H9 (cell line): ENCODE measurements around the gene PAX6. TPM values are rescaled to one million over a fixed set of nuclear protein-coding genes. Genes with fewer than 3 reads are reported as not detected.

Experiments
- DNase-seq: peaks from one replicate; pipeline ENCODE4 v3.0.0-alpha.2; 2017
- H2AFZ ChIP-seq: one replicate; pipeline ENCODE4 v1.6.1; 2013; ENCODE audit warnings: mild to moderate bottlenecking, low read length, control low read depth, moderate library complexity
- H2AK5ac ChIP-seq: 2 replicates; pipeline ENCODE4 v1.6.1; 2013; ENCODE audit warnings: low read length, control low read depth, mixed read lengths; ENCODE audit not compliant: insufficient read length
- H2BK120ac ChIP-seq: one replicate; pipeline ENCODE4 v1.6.1; 2013; ENCODE audit warnings: low read depth, mild to moderate bottlenecking, low read length, control low read depth, inconsistent platforms; ENCODE audit not compliant: poor library complexity, severe bottlenecking
- H2BK12ac ChIP-seq: 2 replicates; pipeline ENCODE4 v1.6.1; 2013; ENCODE audit warnings: low read length, control low read depth, mixed read lengths, low read depth; ENCODE audit not compliant: insufficient read length
- H2BK15ac ChIP-seq: 2 replicates; pipeline ENCODE4 v1.6.1; 2013; ENCODE audit warnings: low read depth, low read length, control low read depth
- H2BK20ac ChIP-seq: one replicate; pipeline ENCODE4 v1.6.1; 2013; ENCODE audit warnings: low read depth, mild to moderate bottlenecking, low read length, control low read depth, inconsistent platforms; ENCODE audit not compliant: poor library complexity, severe bottlenecking
- H2BK5ac ChIP-seq: 2 replicates; pipeline ENCODE4 v1.6.1; 2013; ENCODE audit warnings: low read length, control low read depth, mixed read lengths; ENCODE audit not compliant: insufficient read length
- H3K14ac ChIP-seq: 2 replicates; pipeline ENCODE4 v1.6.1; 2013; ENCODE audit warnings: low read length, control low read depth; ENCODE audit not compliant: insufficient read depth
- H3K18ac ChIP-seq: 2 replicates; pipeline ENCODE4 v1.6.1; 2013; ENCODE audit warnings: low read depth, mild to moderate bottlenecking, mixed read lengths, low read length, control low read depth; ENCODE audit not compliant: insufficient read length
- H3K23ac ChIP-seq: 2 replicates; pipeline ENCODE4 v1.6.1; 2013; ENCODE audit warnings: low read length, control low read depth, mixed read lengths, low read depth; ENCODE audit not compliant: insufficient read length
- H3K23me2 ChIP-seq: 2 replicates; pipeline ENCODE4 v1.6.1; 2013; ENCODE audit warnings: low read depth, mild to moderate bottlenecking, mixed read lengths, low read length, control low read depth; ENCODE audit not compliant: insufficient read length, poor library complexity, severe bottlenecking
- H3K27ac ChIP-seq: 2 replicates; pipeline ENCODE4 v1.5.1; 2013; ENCODE audit warnings: low read length, control low read depth, mixed read lengths, low read depth; ENCODE audit not compliant: insufficient read length
- H3K27me3 ChIP-seq: 2 replicates; pipeline ENCODE4 v1.6.1; 2013; ENCODE audit warnings: low read length, control low read depth, inconsistent platforms; ENCODE audit not compliant: insufficient read depth
- H3K4ac ChIP-seq: 2 replicates; pipeline ENCODE4 v1.6.1; 2013; ENCODE audit warnings: low read depth, mild to moderate bottlenecking, control low read depth, inconsistent platforms, low read length, moderate library complexity
- H3K4me1 ChIP-seq: 2 replicates; pipeline ENCODE4 v1.6.1; 2013; ENCODE audit warnings: low read length, control low read depth, inconsistent platforms; ENCODE audit not compliant: insufficient read depth
- H3K4me2 ChIP-seq: 2 replicates; pipeline ENCODE4 v1.6.1; 2013; ENCODE audit warnings: low read length, control low read depth, mixed read lengths; ENCODE audit not compliant: insufficient read length, insufficient read depth
- H3K56ac ChIP-seq: 2 replicates; pipeline ENCODE4 v1.6.1; 2013; ENCODE audit warnings: low read depth, mild to moderate bottlenecking, mixed read lengths, low read length, control low read depth; ENCODE audit not compliant: insufficient read length
- H3K79me1 ChIP-seq: 2 replicates; pipeline ENCODE4 v1.6.1; 2013; ENCODE audit warnings: low read depth, mild to moderate bottlenecking, moderate library complexity, low read length, control low read depth, inconsistent platforms; ENCODE audit not compliant: insufficient read depth, poor library complexity, severe bottlenecking
- H3K79me2 ChIP-seq: 2 replicates; pipeline ENCODE4 v1.6.1; 2013; ENCODE audit warnings: low read length, control low read depth, inconsistent platforms; ENCODE audit not compliant: insufficient read depth
- H3K9ac ChIP-seq: 2 replicates; pipeline ENCODE4 v1.6.1; 2013; ENCODE audit warnings: low read length, control low read depth, mixed read lengths; ENCODE audit not compliant: insufficient read length; ENCODE audit errors: extremely low read depth
- H3K9me3 ChIP-seq: one replicate; pipeline ENCODE4 v1.6.1; 2013; ENCODE audit warnings: low read depth, low read length, inconsistent platforms; ENCODE audit not compliant: control insufficient read depth
- H3T11ph ChIP-seq: one replicate; pipeline ENCODE4 v1.6.1; 2013; ENCODE audit warnings: mild to moderate bottlenecking, low read length, control low read depth, inconsistent platforms
- H4K20me1 ChIP-seq: one replicate; pipeline ENCODE4 v1.6.1; 2013; ENCODE audit not compliant: control insufficient read depth, insufficient read length, insufficient read depth
- H4K5ac ChIP-seq: 2 replicates; pipeline ENCODE4 v1.6.1; 2013; ENCODE audit warnings: low read depth, mild to moderate bottlenecking, mixed read lengths, low read length, control low read depth; ENCODE audit not compliant: insufficient read length
- H4K8ac ChIP-seq: replicated peaks from 2 replicates; pipeline ENCODE4 v1.6.1; 2013; ENCODE audit warnings: low read length, control low read depth, mixed read lengths, low read depth; ENCODE audit not compliant: insufficient read length
- H4K91ac ChIP-seq: 2 replicates; pipeline ENCODE4 v1.6.1; 2013; ENCODE audit warnings: low read depth, mild to moderate bottlenecking, moderate library complexity, mixed read lengths, low read length, control low read depth; ENCODE audit not compliant: insufficient read length
- H3K27ac Mint-ChIP-seq, 3 experiments: 2 replicates in 2 of 3; 3 replicates in 1 of 3; pipeline ENCODE4 v1.8.0; 2020 to 2021; ENCODE audit warnings: mixed read lengths in 3 of 3, mild to moderate bottlenecking in 1 of 3, moderate library complexity in 1 of 3
- H3K27me3 Mint-ChIP-seq: 2 replicates; pipeline ENCODE4 v1.8.0; 2021; ENCODE audit warnings: low read depth, mild to moderate bottlenecking, moderate library complexity, mixed read lengths
- H3K36me3 Mint-ChIP-seq, 3 experiments: 2 replicates in 2 of 3; 3 replicates in 1 of 3; pipeline ENCODE4 v1.8.0; 2020 to 2021; ENCODE audit warnings: low read depth in 3 of 3, mixed read lengths in 3 of 3; ENCODE audit not compliant: insufficient read depth in 1 of 3
- H3K4me1 Mint-ChIP-seq, 2 experiments: 2 replicates each; pipeline ENCODE4 v1.8.0; 2020; ENCODE audit warnings: mixed read lengths in 2 of 2
- H3K4me3 Mint-ChIP-seq, 2 experiments: 2 replicates in 1 of 2; 3 replicates in 1 of 2; pipeline ENCODE4 v1.8.0; 2020 to 2021; ENCODE audit warnings: mild to moderate bottlenecking in 2 of 2, mixed read lengths in 2 of 2, moderate library complexity in 1 of 2
- H3K9me3 Mint-ChIP-seq, 2 experiments: 2 replicates in 1 of 2; 3 replicates in 1 of 2; pipeline ENCODE4 v1.8.0; 2020; ENCODE audit warnings: mild to moderate bottlenecking in 2 of 2, mixed read lengths in 2 of 2, moderate library complexity in 1 of 2
- WGBS: extraction: QIAGEN DNeasy Blood & Tissue Kit; methylation state at CpG from one replicate; pipeline ENCODE4 v1.1.7; 2013; ENCODE audit warnings: missing lambda C conversion rate, low lambda C conversion rate, mixed read lengths; ENCODE audit not compliant: insufficient read length; ENCODE audit errors: extremely low coverage; 5-methylcytosine and 5-hydroxymethylcytosine counted together
- total RNA-seq: library from RNA; stranded (reverse); gene quantifications from 2 replicates; pipeline ENCODE4 v1.2.1, GENCODE V29; 2021
- TF ChIP-seq, protein P1 (sequence below): fragments of 200-600 bp; sonication (generic); conservative IDR thresholded peaks from 3 replicates; pipeline ENCODE4 v1.8.0; 2021; ENCODE audit warnings: antibody characterized with exemption, mild to moderate bottlenecking

Gene PAX6
- total RNA-seq, 1 experiment from 2014 or later = not detected

DNA sequence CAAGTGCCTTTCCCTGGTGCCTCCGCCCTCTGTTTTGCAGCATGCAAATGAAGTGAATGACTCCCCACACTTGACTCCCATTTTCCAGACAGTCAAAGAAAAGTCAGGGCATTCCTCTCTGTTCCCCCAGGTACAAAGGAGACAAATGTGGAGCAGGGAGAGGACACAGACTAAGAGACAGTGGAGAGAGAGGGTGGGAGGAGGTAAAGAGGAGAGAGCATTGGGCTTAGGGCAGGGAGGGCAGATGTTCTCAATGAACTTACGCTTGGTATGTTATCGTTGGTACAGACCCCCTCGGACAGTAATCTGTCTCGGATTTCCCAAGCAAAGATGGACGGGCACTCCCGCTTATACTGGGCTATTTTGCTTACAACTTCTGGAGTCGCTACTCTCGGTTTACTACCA lies 9.8 kb downstream of the PAX6 start:
- no peak for DNase-seq
- Histone ChIP-seq H3K79me2 (no peaks in the 10 kb centered on the region), H2BK120ac (no peak overlapping the region), H3K79me1 (no peaks in the 10 kb centered on the region), H2AK5ac (no peak overlapping the region), H3K4ac (no peak overlapping the region), H3K14ac (no peak overlapping the region), H2AFZ (no peak overlapping the region), H3K18ac (no peak overlapping the region), H4K8ac (no peak overlapping the region), H4K5ac (no peak overlapping the region), H3T11ph (no peak overlapping the region), H3K56ac (no peak overlapping the region), H4K20me1 (no peaks in the 10 kb centered on the region), H2BK20ac (no peak overlapping the region), H3K4me2 (no peak overlapping the region), H2BK15ac (no peak overlapping the region), H3K9me3 (no peaks in the 10 kb centered on the region), H3K23me2 (peaks cover 23% of the 10 kb centered on the region), H3K9ac (no peak overlapping the region), H4K91ac (no peak overlapping the region), H3K27me3 (peaks cover 89% of the 10 kb centered on the region), H3K27ac (no peak overlapping the region), H2BK5ac (no peak overlapping the region), H2BK12ac (no peak overlapping the region), H3K4me1 (no peaks in the 10 kb centered on the region), H3K23ac (no peak overlapping the region)
- H3K36me3 Mint-ChIP-seq = no peaks in the 10 kb centered on the region
- peaks cover 3 to 6% of the 10 kb centered on the region in 2 experiments; a peak in 2 of 5 replicates for H3K9me3 Mint-ChIP-seq
- peaks cover 100% of the 10 kb centered on the region for H3K27me3 Mint-ChIP-seq
- no peak overlapping the region; a peak in 1 of 5 replicates for H3K4me3 Mint-ChIP-seq
- TF ChIP-seq, protein P1, sequence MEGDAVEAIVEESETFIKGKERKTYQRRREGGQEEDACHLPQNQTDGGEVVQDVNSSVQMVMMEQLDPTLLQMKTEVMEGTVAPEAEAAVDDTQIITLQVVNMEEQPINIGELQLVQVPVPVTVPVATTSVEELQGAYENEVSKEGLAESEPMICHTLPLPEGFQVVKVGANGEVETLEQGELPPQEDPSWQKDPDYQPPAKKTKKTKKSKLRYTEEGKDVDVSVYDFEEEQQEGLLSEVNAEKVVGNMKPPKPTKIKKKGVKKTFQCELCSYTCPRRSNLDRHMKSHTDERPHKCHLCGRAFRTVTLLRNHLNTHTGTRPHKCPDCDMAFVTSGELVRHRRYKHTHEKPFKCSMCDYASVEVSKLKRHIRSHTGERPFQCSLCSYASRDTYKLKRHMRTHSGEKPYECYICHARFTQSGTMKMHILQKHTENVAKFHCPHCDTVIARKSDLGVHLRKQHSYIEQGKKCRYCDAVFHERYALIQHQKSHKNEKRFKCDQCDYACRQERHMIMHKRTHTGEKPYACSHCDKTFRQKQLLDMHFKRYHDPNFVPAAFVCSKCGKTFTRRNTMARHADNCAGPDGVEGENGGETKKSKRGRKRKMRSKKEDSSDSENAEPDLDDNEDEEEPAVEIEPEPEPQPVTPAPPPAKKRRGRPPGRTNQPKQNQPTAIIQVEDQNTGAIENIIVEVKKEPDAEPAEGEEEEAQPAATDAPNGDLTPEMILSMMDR = no peak
- H3K27ac Mint-ChIP-seq = no peak overlapping the region
- WGBS = no CpG with 5 or more reads among the region's 9 CpGs
- peaks cover 33 to 62% of the 10 kb centered on the region in 2 experiments for H3K4me1 Mint-ChIP-seq
